Measurements from ENCODE around the gene AFAP1L1. TPM values are rescaled to one million over a fixed set of nuclear protein-coding genes. Genes with fewer than 3 reads are reported as not detected.

AFAP1L1 gene
- total and polyA plus RNA-seq, 2 donors (not counting 3 experiments of a cell fraction or from before 2014, with no cell fraction given): 7.9 to 73.2 TPM

DNA sequence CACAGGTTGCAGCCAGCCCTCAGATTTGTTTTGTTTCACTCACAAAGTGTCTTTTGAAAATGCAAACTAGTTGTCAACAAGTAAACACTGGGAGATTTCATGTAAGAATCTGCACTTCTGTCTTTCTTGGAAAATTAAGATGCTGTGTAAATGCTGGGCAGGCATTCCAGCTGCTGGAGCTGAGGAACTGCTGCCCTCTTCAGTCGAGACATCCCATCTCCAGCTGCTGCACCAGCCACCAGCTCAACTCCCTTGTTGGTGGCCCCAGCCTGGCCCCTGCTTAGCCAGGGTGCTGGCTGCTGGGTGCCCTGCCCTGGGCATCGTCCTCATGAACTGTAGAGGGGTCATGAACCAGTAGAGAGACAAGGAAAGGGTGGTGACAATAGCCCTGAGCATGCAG is 33.1 kb upstream of the AFAP1L1 start:
- Histone ChIP-seq H3K79me2 (ENCODE audit: control insufficient read depth, insufficient read depth, low read length) (no peaks in the 10 kb centered on the region), H3K4me1 (ENCODE audit: control insufficient read depth, extremely low read depth, insufficient read depth, low read length) (peaks cover 9% of the 10 kb centered on the region), H3K9me3 (replicated peaks; ENCODE audit: control insufficient read depth, insufficient read depth, low read length) (no peaks in the 10 kb centered on the region), H3K4me3 (replicated peaks in 1 of 3; ENCODE audit: insufficient read depth in 1 of 3, low read depth in 1 of 3, low read length in 3 of 3) (no peak overlapping the region), H3K9ac (replicated peaks; ENCODE audit: extremely low read depth, insufficient read depth, low read length) (no peak overlapping the region), H4K20me1 (replicated peaks; ENCODE audit: control insufficient read depth, extremely low read depth, insufficient read depth, low read length) (no peaks in the 10 kb centered on the region), H3K27ac (ENCODE audit: insufficient read depth, low read depth, low read length) (no peak overlapping the region), H3K36me3 (ENCODE audit: control insufficient read depth in 2 of 2, extremely low read depth in 1 of 2, insufficient read depth in 2 of 2, low read length in 2 of 2) (peaks cover 0 to 3% of the 10 kb centered on the region in 2 experiments), H3K9me1 (replicated peaks; ENCODE audit: control insufficient read depth, extremely low read depth, insufficient read depth, low read length) (no peaks in the 10 kb centered on the region), H2AFZ (ENCODE audit: low read depth, low read length) (no peak overlapping the region), H3K27me3 (ENCODE audit: control insufficient read depth in 2 of 2, insufficient read depth in 2 of 2, low read length in 2 of 2) (no peaks in the 10 kb centered on the region), H3K4me2 (ENCODE audit: insufficient read depth, low read length) (no peak overlapping the region)
- dilution Hi-C loops (cut with MboI; ENCODE audit: extremely low pct_ligation_motif_present, low sequenced_read_pairs) (no loop called here), intact Hi-C loops (cut with micrococcal nuclease) (no loop called here)
- ChIA-PET CTCF (interaction anchor here (1.2 to 3.7 kb wide), 11 partner anchors 10 to 504 kb away, joined by 4 to 31 read pairs (median 12); partner anchors contain the start of gene ABLIM3), POLR2A (no interaction called here)
- BruUV-seq (replicated peaks): no TSS peak
- DNase-seq (ENCODE audit: low read depth, low spot score) (no peak), FAIRE-seq (no peak)
- TF ChIP-seq POLR2AphosphoS5 (IDR thresholded peaks at IDR 0.05; ENCODE audit: insufficient read depth, low read depth, low read length) (no peak), JUN (IDR thresholded peaks at IDR 0.05; ENCODE audit: borderline replicate concordance, insufficient read depth, insufficient read length, low read depth) (no peak)
- TF ChIP-seq, protein P1, sequence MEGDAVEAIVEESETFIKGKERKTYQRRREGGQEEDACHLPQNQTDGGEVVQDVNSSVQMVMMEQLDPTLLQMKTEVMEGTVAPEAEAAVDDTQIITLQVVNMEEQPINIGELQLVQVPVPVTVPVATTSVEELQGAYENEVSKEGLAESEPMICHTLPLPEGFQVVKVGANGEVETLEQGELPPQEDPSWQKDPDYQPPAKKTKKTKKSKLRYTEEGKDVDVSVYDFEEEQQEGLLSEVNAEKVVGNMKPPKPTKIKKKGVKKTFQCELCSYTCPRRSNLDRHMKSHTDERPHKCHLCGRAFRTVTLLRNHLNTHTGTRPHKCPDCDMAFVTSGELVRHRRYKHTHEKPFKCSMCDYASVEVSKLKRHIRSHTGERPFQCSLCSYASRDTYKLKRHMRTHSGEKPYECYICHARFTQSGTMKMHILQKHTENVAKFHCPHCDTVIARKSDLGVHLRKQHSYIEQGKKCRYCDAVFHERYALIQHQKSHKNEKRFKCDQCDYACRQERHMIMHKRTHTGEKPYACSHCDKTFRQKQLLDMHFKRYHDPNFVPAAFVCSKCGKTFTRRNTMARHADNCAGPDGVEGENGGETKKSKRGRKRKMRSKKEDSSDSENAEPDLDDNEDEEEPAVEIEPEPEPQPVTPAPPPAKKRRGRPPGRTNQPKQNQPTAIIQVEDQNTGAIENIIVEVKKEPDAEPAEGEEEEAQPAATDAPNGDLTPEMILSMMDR (IDR thresholded peaks at IDR 0.05; ENCODE audit: extremely low read depth in 1 of 2, insufficient read depth in 1 of 2, low read depth in 1 of 2, low read length in 2 of 2): no peak
- TF ChIP-seq, protein P2, sequence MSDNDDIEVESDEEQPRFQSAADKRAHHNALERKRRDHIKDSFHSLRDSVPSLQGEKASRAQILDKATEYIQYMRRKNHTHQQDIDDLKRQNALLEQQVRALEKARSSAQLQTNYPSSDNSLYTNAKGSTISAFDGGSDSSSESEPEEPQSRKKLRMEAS (IDR thresholded peaks at IDR 0.05; ENCODE audit: insufficient read depth, insufficient read length): no peak

GRCh38 chr5:149239917-149240316 is 31.7 kb upstream of the AFAP1L1 start:
- Histone ChIP-seq H4K20me1 (replicated peaks; ENCODE audit: control insufficient read depth, extremely low read depth, insufficient read depth, low read length) (no peaks in the 10 kb centered on the region), H3K4me3 (replicated peaks in 1 of 3; ENCODE audit: insufficient read depth in 1 of 3, low read depth in 1 of 3, low read length in 3 of 3) (no peak overlapping the region), H3K36me3 (ENCODE audit: control insufficient read depth in 2 of 2, extremely low read depth in 1 of 2, insufficient read depth in 2 of 2, low read length in 2 of 2) (peaks cover 0 to 2% of the 10 kb centered on the region in 2 experiments), H3K9ac (replicated peaks; ENCODE audit: extremely low read depth, insufficient read depth, low read length) (no peak overlapping the region), H3K9me3 (replicated peaks; ENCODE audit: control insufficient read depth, insufficient read depth, low read length) (no peaks in the 10 kb centered on the region), H3K4me2 (ENCODE audit: insufficient read depth, low read length) (no peak overlapping the region), H2AFZ (ENCODE audit: low read depth, low read length) (no peak overlapping the region), H3K79me2 (ENCODE audit: control insufficient read depth, insufficient read depth, low read length) (no peaks in the 10 kb centered on the region), H3K9me1 (replicated peaks; ENCODE audit: control insufficient read depth, extremely low read depth, insufficient read depth, low read length) (no peaks in the 10 kb centered on the region), H3K4me1 (ENCODE audit: control insufficient read depth, extremely low read depth, insufficient read depth, low read length) (peaks cover 9% of the 10 kb centered on the region), H3K27ac (ENCODE audit: insufficient read depth, low read depth, low read length) (no peak overlapping the region), H3K27me3 (ENCODE audit: control insufficient read depth in 2 of 2, insufficient read depth in 2 of 2, low read length in 2 of 2) (no peaks in the 10 kb centered on the region)
- ChIA-PET CTCF (interaction anchor here (1.0 to 2.0 kb wide), 3 partner anchors 9 to 109 kb away, joined by 3 to 11 read pairs (median 5); partner anchors contain the start of gene ABLIM3), POLR2A (no interaction called here)
- dilution Hi-C loops (cut with MboI; ENCODE audit: extremely low pct_ligation_motif_present, low sequenced_read_pairs): no loop called here
- TF ChIP-seq, protein P2 (IDR thresholded peaks at IDR 0.05; ENCODE audit: insufficient read depth, insufficient read length): no peak
- TF ChIP-seq JUN (IDR thresholded peaks at IDR 0.05; ENCODE audit: borderline replicate concordance, insufficient read depth, insufficient read length, low read depth) (no peak), FOS (IDR thresholded peaks at IDR 0.05; ENCODE audit: borderline replicate concordance, insufficient read depth, low read length) (no peak), POLR2AphosphoS5 (IDR thresholded peaks at IDR 0.05; ENCODE audit: insufficient read depth, low read depth, low read length) (no peak), EZH2 (IDR thresholded peaks at IDR 0.05; ENCODE audit: borderline replicate concordance, low read depth, low read length, severe bottlenecking) (no peak), GATA2 (IDR thresholded peaks at IDR 0.05; ENCODE audit: insufficient read depth, insufficient read length, low read depth, low read length) (no peak), POLR2A (IDR thresholded peaks at IDR 0.05; ENCODE audit: low read depth, low read length) (no peak), MYC (IDR thresholded peaks at IDR 0.05; ENCODE audit: low read depth, low read length) (no peak)
- TF ChIP-seq, protein P1 (IDR thresholded peaks at IDR 0.05; ENCODE audit: extremely low read depth in 1 of 2, insufficient read depth in 1 of 2, low read depth in 1 of 2, low read length in 2 of 2): no peak
- no TSS peak for BruUV-seq (replicated peaks)
- DNase-seq (ENCODE audit: low read depth, low spot score) (no peak), FAIRE-seq (no peak)
- intact Hi-C loops (cut with micrococcal nuclease): no loop called here
